C1 segment of cervical spinal cord (tissue), 14 donors: ENCODE results near the gene UBAC1.
A peak's percentile ranks its signal among the peaks of the same experiment; 100 is the strongest.

Experiments used
- DNase-seq, 14 donors: peaks; one replicate each; lab custom pipeline; 2025; lab: John Stamatoyannopoulos, UW

Gene UBAC1

GRCh38 chr9:135884328-135885035 lies 76.7 kb downstream of the UBAC1 start:
- peak in 1 of 14 donors; percentile 39 for DNase-seq

- peak in 1 of 14 donors; percentile 34 for DNase-seq
These were observed 77.6 kb downstream of the UBAC1 start for GRCh38 chr9:135883410-135884089.
